Heart left ventricle (tissue), 13 donors: ENCODE results near the gene LY6G5B.

Experiments used
- CTCF ChIP-seq, 12 donors: fragments of 200-600 bp; sonication (generic) in 4 of 12; IDR thresholded peaks; one replicate each; pipeline versions ENCODE4 v1.5.0 to v1.8.0; 2018 to 2022; ENCODE audit warnings: antibody characterized with exemption in 12 of 12, mild to moderate bottlenecking in 5 of 12
- POLR2A ChIP-seq, 2 donors: fragments of 450-650 bp; IDR thresholded peaks; one replicate each; pipeline ENCODE4 v1.6.1; 2017; ENCODE audit warnings: antibody characterized with exemption in 2 of 2, mild to moderate bottlenecking in 2 of 2, moderate library complexity in 2 of 2
- donor health status: ischemic (EF 13 %, LVEDD 7.1; RV severe dilation, severe dysfunction).
- donor health status: DM: no; HTN: yes; CAD: no.
- donor health status: DM: no; HTN: no; CAD: no.
- donor health status: ischemic (EF 25% LVEDD 6.9; RV normal size, moderate dysfunction).
- donor health status: ischemic (EF 25% LVEDD 5.7; RV mildly dilated, moderate dysfunction).
- donor health status: ischemic (EF 35%, LVEDD 5.7; RV mildly dilated, moderate dysfunction).
- donor health status: nonischemic (EF 11% LVEDD 7.7; RV severe dilation, severe dysfunction).
- donor health status: DM: yes; HTN: yes; CAD: no.
- donor health status: PGD.
- donor health status: ischemic (EF 29% LVEDD 5.4; RV normal size, mild dysfunction).
- donor health status: nonischemic (EF 23%, LVEDD 6.1; RV moderate dilation, normal function).

DNA sequence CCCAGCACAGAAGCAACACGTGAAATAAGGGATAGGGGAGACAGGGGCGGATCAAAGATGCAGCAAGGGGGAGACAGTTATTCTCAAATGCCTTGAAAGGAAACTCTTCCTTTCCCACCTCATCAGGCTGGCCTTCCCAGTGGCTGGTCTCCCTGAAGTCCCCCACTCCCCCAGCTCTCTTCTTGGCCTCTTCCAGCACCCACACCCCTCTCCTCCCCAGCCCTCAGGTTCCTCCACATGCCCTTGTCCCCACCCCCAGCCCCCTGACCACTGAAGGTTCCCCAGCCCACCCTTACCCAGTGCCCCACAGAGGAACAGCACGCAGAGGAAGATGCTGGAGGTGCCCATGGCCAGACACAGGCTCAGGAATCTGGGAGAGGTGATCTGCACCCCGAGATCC, 43.7 kb downstream of the LY6G5B start:
- TF ChIP-seq CTCF (IDR thresholded peaks at IDR 0.05) (no peak), POLR2A (IDR thresholded peaks at IDR 0.05) (no peak)
